ENCODE results near the gene PGM2L1. TPM values are rescaled to one million over a fixed set of nuclear protein-coding genes. Genes with fewer than 3 reads are reported as not detected.
A peak's percentile ranks its signal among the peaks of the same experiment; 100 is the strongest.

The PGM2L1 gene
- total RNA-seq, 1 donor from 2014 or later, result 18.6 TPM

- Mint-ChIP-seq H3K4me3 (no peak overlapping the region), H3K27ac (no peak overlapping the region), H3K36me3 (no peaks in the 10 kb centered on the region), H3K4me1 (peaks cover 8% of the 10 kb centered on the region), H3K9me3 (peaks cover under 1% of the 10 kb centered on the region), H3K27me3 (ENCODE audit: low read depth) (peaks cover 10% of the 10 kb centered on the region)
- DNase-seq (ENCODE audit: low spot score in 2 of 2, unreplicated experiment in 2 of 2), result no peak
- TF ChIP-seq, protein P1, sequence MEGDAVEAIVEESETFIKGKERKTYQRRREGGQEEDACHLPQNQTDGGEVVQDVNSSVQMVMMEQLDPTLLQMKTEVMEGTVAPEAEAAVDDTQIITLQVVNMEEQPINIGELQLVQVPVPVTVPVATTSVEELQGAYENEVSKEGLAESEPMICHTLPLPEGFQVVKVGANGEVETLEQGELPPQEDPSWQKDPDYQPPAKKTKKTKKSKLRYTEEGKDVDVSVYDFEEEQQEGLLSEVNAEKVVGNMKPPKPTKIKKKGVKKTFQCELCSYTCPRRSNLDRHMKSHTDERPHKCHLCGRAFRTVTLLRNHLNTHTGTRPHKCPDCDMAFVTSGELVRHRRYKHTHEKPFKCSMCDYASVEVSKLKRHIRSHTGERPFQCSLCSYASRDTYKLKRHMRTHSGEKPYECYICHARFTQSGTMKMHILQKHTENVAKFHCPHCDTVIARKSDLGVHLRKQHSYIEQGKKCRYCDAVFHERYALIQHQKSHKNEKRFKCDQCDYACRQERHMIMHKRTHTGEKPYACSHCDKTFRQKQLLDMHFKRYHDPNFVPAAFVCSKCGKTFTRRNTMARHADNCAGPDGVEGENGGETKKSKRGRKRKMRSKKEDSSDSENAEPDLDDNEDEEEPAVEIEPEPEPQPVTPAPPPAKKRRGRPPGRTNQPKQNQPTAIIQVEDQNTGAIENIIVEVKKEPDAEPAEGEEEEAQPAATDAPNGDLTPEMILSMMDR (IDR thresholded peaks at IDR 0.05; ENCODE audit: unreplicated experiment), result no peak
These were observed 109.3 kb downstream of the PGM2L1 start for GRCh38 chr11:74288911-74289310.

GRCh38 chr11:74288161-74288560, 110.1 kb downstream of the PGM2L1 start:
- DNase-seq (ENCODE audit: low spot score in 2 of 2, unreplicated experiment in 2 of 2), result no peak
- peaks cover 8% of the 10 kb centered on the region for H3K4me1 Mint-ChIP-seq
- TF ChIP-seq, protein P1 (IDR thresholded peaks at IDR 0.05; ENCODE audit: unreplicated experiment), result no peak
- H3K27me3 Mint-ChIP-seq (ENCODE audit: low read depth), result peaks cover 9% of the 10 kb centered on the region
- no peaks in the 10 kb centered on the region for H3K36me3 Mint-ChIP-seq
- no peaks in the 10 kb centered on the region for H3K9me3 Mint-ChIP-seq
- H3K4me3 Mint-ChIP-seq, result no peak overlapping the region
- H3K27ac Mint-ChIP-seq, result peak overlapping the region; percentile 67

DNA sequence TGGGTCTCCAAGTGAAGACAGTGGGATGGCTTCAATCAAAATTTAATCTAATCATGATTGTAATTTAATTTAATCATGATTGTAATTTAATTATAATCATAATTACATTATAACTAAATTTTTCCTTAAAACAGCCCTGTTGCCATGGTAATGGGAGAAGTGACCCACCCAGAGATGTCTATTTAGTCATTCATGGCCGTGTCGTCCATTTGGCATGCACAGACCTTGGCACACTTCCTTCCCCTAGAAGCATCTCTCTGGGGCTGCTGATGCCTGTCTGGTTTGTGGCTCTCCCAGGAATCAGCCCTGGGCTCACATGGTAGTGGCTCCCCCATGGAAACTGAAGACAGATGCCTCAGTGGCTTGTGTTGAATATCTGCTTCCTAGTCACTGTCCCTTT, 113.8 kb downstream of the PGM2L1 start:
- Mint-ChIP-seq H3K4me3 (no peak overlapping the region), H3K9me3 (no peaks in the 10 kb centered on the region), H3K36me3 (no peaks in the 10 kb centered on the region), H3K27ac (no peak overlapping the region), H3K4me1 (peaks cover 8% of the 10 kb centered on the region), H3K27me3 (ENCODE audit: low read depth) (no peaks in the 10 kb centered on the region)
- no peak for DNase-seq (ENCODE audit: low spot score in 2 of 2, unreplicated experiment in 2 of 2)
- TF ChIP-seq, protein P1 (IDR thresholded peaks at IDR 0.05; ENCODE audit: unreplicated experiment), result no peak

GRCh38 chr11:74283580-74284180, 114.6 kb downstream of the PGM2L1 start:
- no peaks in the 10 kb centered on the region for H3K27me3 Mint-ChIP-seq (ENCODE audit: low read depth)
- DNase-seq (ENCODE audit: low spot score in 2 of 2, unreplicated experiment in 2 of 2), result no peak
- no peaks in the 10 kb centered on the region for H3K36me3 Mint-ChIP-seq
- H3K27ac Mint-ChIP-seq, result no peak overlapping the region
- TF ChIP-seq, protein P1 (IDR thresholded peaks at IDR 0.05; ENCODE audit: unreplicated experiment), result no peak
- no peak overlapping the region for H3K4me3 Mint-ChIP-seq
- no peaks in the 10 kb centered on the region for H3K9me3 Mint-ChIP-seq
- H3K4me1 Mint-ChIP-seq, result peaks cover 8% of the 10 kb centered on the region

DNA sequence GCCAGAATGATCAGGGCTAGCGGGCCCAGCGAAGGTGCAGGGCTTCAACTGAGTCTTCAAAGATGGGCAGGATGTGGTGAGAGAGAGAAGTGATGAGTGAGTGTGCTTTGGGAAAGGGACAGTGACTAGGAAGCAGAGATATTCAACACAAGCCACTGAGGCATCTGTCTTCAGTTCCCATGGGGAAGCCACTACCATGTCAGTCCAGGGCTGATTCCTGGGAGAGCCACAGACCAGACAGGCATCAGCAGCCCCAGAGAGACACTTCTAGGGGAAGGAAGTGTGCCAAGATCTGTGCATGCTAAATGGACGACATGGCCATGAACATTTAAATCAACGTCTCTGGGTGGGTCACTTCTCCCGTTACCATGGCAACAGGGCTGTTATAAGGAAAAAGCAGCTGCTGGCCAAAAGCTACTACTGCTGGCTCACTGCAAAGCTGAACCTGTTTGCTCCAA, 115.3 kb downstream of the PGM2L1 start:
- Mint-ChIP-seq H3K36me3 (no peaks in the 10 kb centered on the region), H3K4me1 (peaks cover 7% of the 10 kb centered on the region), H3K9me3 (no peaks in the 10 kb centered on the region), H3K27me3 (ENCODE audit: low read depth) (no peaks in the 10 kb centered on the region), H3K4me3 (no peak overlapping the region), H3K27ac (no peak overlapping the region)
- no peak for DNase-seq (ENCODE audit: low spot score in 2 of 2, unreplicated experiment in 2 of 2)
- TF ChIP-seq, protein P1 (IDR thresholded peaks at IDR 0.05; ENCODE audit: unreplicated experiment), result no peak
